ES-I3 (cell line): ENCODE results near the gene NDUFS6.
"Not testable (repeated sequence)": the region's sequence is repeated elsewhere in the genome, so short reads cannot be mapped to it uniquely, and the experiment has no call there.

Experiments
- H3K36me3 ChIP-seq: 2 replicates; pipeline ENCODE4 v1.6.1; 2013; ENCODE audit warnings: mild to moderate bottlenecking, low read length, control low read depth, moderate library complexity; ENCODE audit not compliant: insufficient read depth
- H3K4me1 ChIP-seq: 2 replicates; pipeline ENCODE4 v1.6.1; 2013; ENCODE audit warnings: mild to moderate bottlenecking, control low read depth, low read length; ENCODE audit not compliant: insufficient read depth
- H3K9ac ChIP-seq: 2 replicates; pipeline ENCODE4 v1.6.1; 2013; ENCODE audit warnings: low read depth, mild to moderate bottlenecking, low read length, moderate library complexity
- H3K9me3 ChIP-seq: 2 replicates; pipeline ENCODE4 v1.6.1; 2013; ENCODE audit warnings: mild to moderate bottlenecking, low read length, moderate library complexity; ENCODE audit not compliant: control insufficient read depth, insufficient read depth

NDUFS6 gene

DNA sequence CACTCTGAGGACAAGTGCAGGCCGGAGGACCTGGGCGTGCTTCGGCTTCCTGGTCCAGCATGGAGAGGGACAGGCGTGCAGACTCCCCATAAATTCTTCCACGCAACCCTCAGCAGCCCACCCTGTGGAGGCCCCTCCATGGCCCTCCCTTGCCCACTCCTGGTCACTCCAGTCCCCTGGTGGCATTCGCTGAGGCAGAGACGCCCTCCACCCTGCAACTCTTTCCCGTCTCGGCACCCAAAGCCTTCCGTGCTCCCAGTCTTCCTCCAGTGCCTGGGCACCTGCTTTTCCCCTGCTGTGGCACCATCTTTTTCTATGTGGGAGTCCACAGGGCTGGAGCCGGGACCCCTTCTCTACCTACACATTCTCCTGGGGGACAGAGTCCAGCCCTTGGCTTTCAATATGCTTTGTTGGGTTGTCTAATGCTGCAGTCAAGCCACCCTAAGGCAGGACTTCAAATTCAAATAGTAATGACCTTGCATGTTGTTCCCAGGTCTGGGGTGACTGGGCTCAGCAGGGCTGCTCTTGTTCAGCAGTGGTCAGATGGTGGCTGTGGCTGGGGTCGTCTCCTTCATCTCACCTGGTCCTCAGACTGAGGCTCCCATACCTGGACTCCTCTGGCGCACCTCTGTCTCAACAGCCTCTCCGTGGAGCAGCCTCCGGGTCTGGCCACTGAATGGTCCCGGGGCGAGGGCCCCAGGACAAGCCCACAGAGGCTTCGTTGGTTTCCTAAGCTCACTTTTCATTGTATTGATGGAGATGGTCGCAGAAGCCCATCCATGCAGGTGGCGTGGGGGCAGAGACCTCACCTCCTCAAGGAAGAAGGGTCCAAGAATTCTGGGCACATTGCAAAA is 16.8 kb upstream of the NDUFS6 start:
- Histone ChIP-seq H3K9me3 (no peaks in the 10 kb centered on the region), H3K9ac (no peak overlapping the region), H3K36me3 (no peaks in the 10 kb centered on the region), H3K4me1 (peaks cover 4% of the 10 kb centered on the region; the same call in 1 of the 2 replicates)

- H3K36me3 ChIP-seq = no peaks in the 10 kb centered on the region
- H3K9me3 ChIP-seq = no peaks in the 10 kb centered on the region
- H3K4me1 ChIP-seq = peaks cover 10% of the 10 kb centered on the region
- H3K9ac ChIP-seq = no peak overlapping the region
Measured at GRCh38 chr5:1785062-1785461, 16.1 kb upstream of the NDUFS6 start.

DNA sequence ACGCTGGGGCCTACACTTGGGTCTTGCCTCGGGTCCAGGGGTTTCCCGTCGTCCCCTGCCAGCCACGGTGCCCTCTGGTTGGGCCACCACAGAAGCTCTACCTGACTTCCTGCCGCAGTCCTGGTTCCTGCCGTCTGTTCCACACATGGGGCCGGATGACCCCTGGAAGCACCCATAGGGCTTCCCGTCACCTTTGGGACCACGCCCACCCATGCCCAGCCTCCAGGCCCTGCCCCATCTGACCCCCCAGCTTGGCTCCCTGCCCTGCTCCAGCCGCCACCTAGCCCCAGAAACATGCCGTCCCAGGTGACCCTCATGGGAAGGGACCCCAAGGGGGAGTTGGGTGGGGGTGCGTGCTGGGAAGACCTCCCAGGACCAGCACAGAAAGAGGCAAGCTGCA is 15.2 kb upstream of the NDUFS6 start:
- Histone ChIP-seq H3K36me3 (no peaks in the 10 kb centered on the region), H3K4me1 (peaks cover 13% of the 10 kb centered on the region), H3K9me3 (no peaks in the 10 kb centered on the region), H3K9ac (no peak overlapping the region)

GRCh38 chr5:1786621-1787471 is 14.4 kb upstream of the NDUFS6 start:
- Histone ChIP-seq H3K9me3 (no peaks in the 10 kb centered on the region), H3K4me1 (peaks cover 13% of the 10 kb centered on the region), H3K36me3 (no peaks in the 10 kb centered on the region), H3K9ac (no peak overlapping the region)

- no peaks in the 10 kb centered on the region for H3K9me3 ChIP-seq
- no peak overlapping the region for H3K9ac ChIP-seq
- H3K36me3 ChIP-seq = no peaks in the 10 kb centered on the region
Measured at GRCh38 chr5:1787472-1788047, 13.6 kb upstream of the NDUFS6 start.

DNA sequence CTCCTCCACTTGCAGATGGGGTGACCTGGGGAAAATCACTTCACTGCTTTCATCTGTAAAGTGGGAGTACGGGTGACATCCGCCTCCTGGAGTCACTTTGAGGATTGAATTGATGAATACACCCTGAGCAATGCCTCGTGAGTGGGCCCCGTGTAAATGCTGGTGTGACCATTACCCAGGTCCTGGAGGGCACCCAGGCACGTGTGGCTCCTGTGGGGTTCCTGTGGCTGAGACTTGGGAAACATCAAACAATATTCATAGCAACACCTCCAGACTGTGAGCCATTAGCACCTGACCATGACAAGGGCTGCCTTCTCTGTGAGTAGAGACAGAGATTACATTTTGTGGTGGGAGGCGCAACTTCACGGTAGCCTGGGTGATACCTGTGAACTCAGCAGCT is 13.0 kb upstream of the NDUFS6 start:
- Histone ChIP-seq H3K9ac (no peak overlapping the region), H3K4me1 (peaks cover 13% of the 10 kb centered on the region), H3K9me3 (no peaks in the 10 kb centered on the region), H3K36me3 (no peaks in the 10 kb centered on the region)

More at GRCh38 chr5:1787472-1788047, 13.6 kb upstream of the NDUFS6 start:
- peaks cover 13% of the 10 kb centered on the region for H3K4me1 ChIP-seq

GRCh38 chr5:1788828-1789227 is 12.4 kb upstream of the NDUFS6 start:
- peaks cover 13% of the 10 kb centered on the region for H3K4me1 ChIP-seq
- H3K36me3 ChIP-seq = no peaks in the 10 kb centered on the region
- no peak overlapping the region; the same call in 1 of the 2 replicates for H3K9ac ChIP-seq
- no peaks in the 10 kb centered on the region for H3K9me3 ChIP-seq

GRCh38 chr5:1789438-1789833 is 11.8 kb upstream of the NDUFS6 start:
- H3K9ac ChIP-seq, H3K9me3 ChIP-seq, H3K36me3 ChIP-seq: not testable (repeated sequence)
- H3K4me1 ChIP-seq = peaks cover 13% of the 10 kb centered on the region

- peaks cover 13% of the 10 kb centered on the region for H3K4me1 ChIP-seq
- H3K36me3 ChIP-seq = no peaks in the 10 kb centered on the region
- no peak overlapping the region for H3K9ac ChIP-seq
- H3K9me3 ChIP-seq = no peaks in the 10 kb centered on the region
Measured at GRCh38 chr5:1789834-1790471, 11.3 kb upstream of the NDUFS6 start.

- Histone ChIP-seq H3K9ac (no peak overlapping the region), H3K4me1 (peaks cover 13% of the 10 kb centered on the region), H3K36me3 (no peaks in the 10 kb centered on the region), H3K9me3 (no peaks in the 10 kb centered on the region)
Measured at GRCh38 chr5:1791176-1791575, 10.0 kb upstream of the NDUFS6 start.

DNA sequence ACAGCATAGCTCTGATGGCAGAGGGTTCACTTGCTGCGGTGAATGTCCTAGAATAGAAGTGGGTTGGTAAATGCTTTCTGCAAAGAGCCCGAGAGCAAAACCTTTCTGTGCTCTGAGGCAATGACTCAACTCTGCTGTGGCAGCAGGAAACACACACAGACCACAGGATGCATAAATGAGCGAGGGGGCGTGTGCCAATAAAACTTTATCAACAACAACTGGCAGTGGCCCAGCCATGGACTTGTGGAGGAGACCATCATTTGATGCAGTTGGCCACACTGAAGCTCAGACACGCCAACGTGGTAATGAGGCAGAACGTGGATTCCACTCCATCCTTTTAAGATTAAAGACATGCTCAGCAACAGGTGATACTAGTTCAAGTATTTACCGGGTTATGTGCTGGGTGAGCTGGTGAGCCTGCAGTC is 8.4 kb upstream of the NDUFS6 start:
- Histone ChIP-seq H3K36me3 (peaks cover under 1% of the 10 kb centered on the region; the same call in 1 of the 2 replicates), H3K4me1 (peaks cover 13% of the 10 kb centered on the region), H3K9me3 (no peaks in the 10 kb centered on the region), H3K9ac (no peak overlapping the region)

DNA sequence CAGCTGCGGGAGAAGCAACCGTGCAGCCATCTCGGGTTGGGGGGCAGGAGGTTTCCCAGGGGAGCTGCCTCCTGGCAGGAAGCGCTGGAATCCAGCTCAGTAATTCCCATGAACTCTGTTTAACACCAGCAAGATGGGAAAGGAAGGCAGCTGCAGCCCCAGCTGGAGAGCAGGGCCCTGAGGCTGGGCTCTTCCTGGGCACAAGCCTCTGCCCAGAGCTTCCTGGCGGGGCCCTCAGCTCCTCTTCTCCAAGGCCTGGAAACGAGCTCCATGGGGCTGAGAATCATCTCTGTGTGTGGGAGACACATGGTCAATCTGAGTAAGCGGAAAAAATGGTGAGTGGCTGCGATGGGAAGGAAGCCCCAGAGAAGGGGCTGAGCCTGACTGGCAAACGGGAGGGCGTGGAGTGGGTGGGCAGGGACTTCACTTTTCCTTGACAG is 7.9 kb upstream of the NDUFS6 start:
- Histone ChIP-seq H3K4me1 (peaks cover 13% of the 10 kb centered on the region), H3K9me3 (no peaks in the 10 kb centered on the region), H3K9ac (no peak overlapping the region), H3K36me3 (peaks cover 4% of the 10 kb centered on the region)

DNA sequence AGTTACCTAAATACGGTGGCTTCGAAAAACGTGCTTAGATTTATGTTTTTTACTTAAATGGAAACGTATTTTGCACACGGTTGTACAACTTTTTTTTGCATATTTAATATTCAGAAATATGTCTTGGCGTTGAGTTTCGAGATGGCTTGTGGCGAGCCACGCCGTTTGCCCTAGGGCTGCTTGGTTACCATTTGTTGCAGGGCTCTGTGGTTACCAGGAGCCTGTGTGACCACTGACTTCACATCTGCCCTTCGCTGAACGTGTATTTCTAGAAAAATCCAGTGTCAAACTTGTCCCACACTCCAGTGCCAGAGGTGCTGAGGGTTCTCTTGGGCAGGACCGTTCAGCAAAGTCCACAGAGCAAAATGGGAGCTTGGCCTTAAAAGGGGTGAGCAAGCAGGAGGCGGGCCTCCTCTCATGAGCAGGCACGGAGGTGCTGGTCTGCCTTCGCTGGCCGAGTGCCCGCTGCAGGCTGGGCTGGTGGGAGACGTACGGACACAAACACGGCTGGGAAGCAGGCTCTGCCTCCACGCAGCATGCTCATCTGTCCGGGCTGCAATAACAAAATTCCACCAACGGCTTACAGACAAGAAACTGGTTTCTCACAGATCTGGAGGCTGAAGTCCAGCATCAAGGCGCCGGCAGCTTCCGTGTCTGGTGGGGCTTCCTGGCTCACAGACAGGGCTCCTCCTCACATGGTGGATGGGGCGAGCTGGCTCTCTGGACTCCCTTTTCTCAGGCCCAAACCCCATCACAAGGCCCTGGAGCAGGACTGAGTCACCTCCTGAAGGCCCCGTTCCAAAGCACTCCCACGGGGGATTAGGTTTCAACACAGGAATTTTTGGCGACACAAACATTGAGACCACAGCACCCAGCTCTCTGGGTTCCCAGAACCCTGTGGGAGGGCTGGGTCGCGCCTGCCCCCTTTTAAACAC is 7.0 kb upstream of the NDUFS6 start:
- Histone ChIP-seq H3K9me3 (no peaks in the 10 kb centered on the region), H3K4me1 (peaks cover 11% of the 10 kb centered on the region), H3K9ac (no peak overlapping the region), H3K36me3 (peaks cover 4% of the 10 kb centered on the region)
